Measurements from ENCODE around the gene CPNE5.

GRCh38 chr6:36735110-36736071 lies 103.9 kb downstream of the CPNE5 start:
- TF ChIP-seq CTCF (IDR thresholded peaks at IDR 0.05) (peak in 1 of 6 experiments; percentile 20), POLR2A (IDR thresholded peaks at IDR 0.05) (peak in 1 of 2 donors; percentile 19)

All from adrenal gland (tissue), 5 donors.